K562 (cell line): ENCODE results near the gene ZNF597. TPM values are rescaled to one million over a fixed set of nuclear protein-coding genes. Genes with fewer than 3 reads are reported as not detected.

Source experiments
- CSDE1 ChIP-seq, 2 experiments: fragments of 450-650 bp; IDR thresholded peaks; 2 replicates each; pipeline ENCODE4 v1.6.1; 2016; ENCODE audit warnings: mild to moderate bottlenecking in 1 of 2
- ELK1 ChIP-seq: sonication (generic); formaldehyde crosslinking; IDR thresholded peaks from 2 replicates; pipeline ENCODE4 v1.8.1; 2022; ENCODE audit warnings: missing genetic modification reagents
- FOS ChIP-seq: IDR thresholded peaks from 3 replicates; pipeline ENCODE4 v1.6.1; 2011; ENCODE audit not compliant: insufficient read length; ENCODE audit errors: extremely low read depth
- FOXJ3 ChIP-seq: sonication (generic); formaldehyde crosslinking; IDR thresholded peaks from 2 replicates; pipeline ENCODE4 v1.4.0; 2020; ENCODE audit warnings: mild to moderate bottlenecking, missing genetic modification reagents
- HES1 ChIP-seq: fragments of 450-650 bp; IDR thresholded peaks from 2 replicates; pipeline ENCODE4 v1.6.1; 2016; ENCODE audit warnings: low read depth, mild to moderate bottlenecking, moderate library complexity
- IRF9 ChIP-seq: fragments of 450-650 bp; IDR thresholded peaks from 2 replicates; pipeline ENCODE4 v1.6.1; 2016; ENCODE audit warnings: missing biosample characterization, missing genetic modification characterization
- MAFF ChIP-seq: IDR thresholded peaks from 2 replicates; pipeline ENCODE4 v1.6.1; 2012; ENCODE audit warnings: low read length, improper control_type of control experiment
- MXD1 ChIP-seq: fragments of 250-450 bp; sonication (Bioruptor Pico); IDR thresholded peaks from 2 replicates; pipeline ENCODE4 v1.8.0; 2021; ENCODE audit warnings: borderline replicate concordance, mild to moderate bottlenecking, moderate library complexity; ENCODE audit not compliant: poor library complexity, severe bottlenecking
- PATZ1 ChIP-seq: fragments of 250-450 bp; sonication (Bioruptor Pico); IDR thresholded peaks from 2 replicates; pipeline ENCODE4 v1.5.0; 2020; ENCODE audit warnings: mild to moderate bottlenecking, borderline replicate concordance
- RNF219 ChIP-seq: fragments of 250-450 bp; sonication (Bioruptor Pico); IDR thresholded peaks from 2 replicates; pipeline ENCODE4 v1.5.0; 2022; ENCODE audit warnings: mild to moderate bottlenecking
- SIX5 ChIP-seq, 2 experiments: IDR thresholded peaks; 2 replicates each; pipeline ENCODE4 v1.6.1; 2011; ENCODE audit warnings: low read length in 2 of 2, borderline replicate concordance in 1 of 2, low read depth in 1 of 2, mild to moderate bottlenecking in 1 of 2, moderate library complexity in 1 of 2; ENCODE audit not compliant: insufficient read depth in 1 of 2
- SMARCB1 ChIP-seq: IDR thresholded peaks from 2 replicates; pipeline ENCODE4 v1.6.1; 2011; ENCODE audit warnings: improper control_type of control experiment, low read depth; ENCODE audit not compliant: insufficient read length
- TARDBP ChIP-seq: fragments of 450-650 bp; IDR thresholded peaks from 2 replicates; pipeline ENCODE4 v1.6.1; 2016
- ZNF445 ChIP-seq: fragments of 250-450 bp; sonication (Bioruptor Pico); IDR thresholded peaks from 2 replicates; pipeline ENCODE4 v1.4.0; 2020; ENCODE audit warnings: low read depth, mild to moderate bottlenecking, moderate library complexity
- polyA plus RNA-seq, 8 experiments: library from polyadenylated mRNA; depleted of rRNA in 4 of 8; stranded (reverse) in 5 of 8; unstranded in 3 of 8; fragments of >200 nt; fragmentation: Nextera tagmentation in 2 of 8; fragmentation: Illumina TruSeq in 1 of 8; extraction: Ambion mirVana in 2 of 8; extraction: Trizol in 1 of 8; gene quantifications; 2 replicates each; pipeline versions ENCODE4 v1.2.1 to v1.2.3, GENCODE V29; 2011 to 2014; ENCODE audit warnings: inconsistent platforms in 1 of 8, missing spikeins in 1 of 8
- total RNA-seq, 7 experiments: library from RNA; depleted of rRNA in 6 of 7; stranded (reverse); fragments of >200 nt in 6 of 7; fragmentation: Illumina TruSeq in 2 of 7; extraction: Trizol in 2 of 7; gene quantifications; 2 replicates each; pipeline versions ENCODE4 v1.2.1 to v1.2.3, GENCODE V29; 2011 to 2021; ENCODE audit warnings: low replicate concordance in 1 of 7

ZNF597 gene
- total and polyA plus RNA-seq, 9 of the 15 experiments (the other 6 are each of a cell fraction or from before 2014, with no cell fraction given) = 0.14 to 0.68 (median 0.42) TPM

GRCh38 chr16:3383045-3383448 is 60.3 kb downstream of the ZNF597 start (continued):
- TF ChIP-seq RNF219 (CRISPR knock-in tag) (no peak), IRF9 (no peak), SMARCB1 (no peak), FOXJ3 (no peak), HES1 (no peak), FOS (no peak), ELK1 (no peak), MAFF (no peak), SIX5 (IDR thresholded peaks at IDR 0.05; ENCODE audit: borderline replicate concordance in 1 of 2, insufficient read depth in 1 of 2, low read depth in 1 of 2, low read length in 2 of 2) (no peak), CSDE1 (IDR thresholded peaks at IDR 0.05) (no peak), MXD1 (CRISPR knock-in tag) (no peak), PATZ1 (no peak), TARDBP (no peak), ZNF445 (CRISPR knock-in tag) (peak; percentile 72; the same call in 1 of the 2 replicates)
